ENCODE results near the gene CCNL1.

DNA sequence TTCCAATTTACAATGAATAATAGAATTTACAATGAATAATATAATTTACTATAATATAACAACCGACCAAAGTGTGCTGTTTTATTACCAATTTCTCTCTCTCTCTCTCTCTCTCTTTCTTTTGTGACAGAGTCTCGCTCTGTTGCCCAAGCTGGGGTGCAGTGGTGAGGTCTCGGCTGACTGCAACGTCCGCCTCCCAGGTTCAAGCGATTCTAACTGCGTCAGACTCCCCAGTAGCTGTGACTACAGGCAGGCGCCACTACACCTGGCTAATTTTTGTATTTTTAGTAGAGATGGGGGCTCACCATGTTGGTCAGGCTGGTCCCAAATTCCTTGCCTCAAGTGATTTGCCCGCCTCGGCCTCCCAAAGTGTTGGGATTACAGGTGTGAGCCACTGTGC lies 17.0 kb upstream of the CCNL1 start:
- TF ChIP-seq, protein P1, sequence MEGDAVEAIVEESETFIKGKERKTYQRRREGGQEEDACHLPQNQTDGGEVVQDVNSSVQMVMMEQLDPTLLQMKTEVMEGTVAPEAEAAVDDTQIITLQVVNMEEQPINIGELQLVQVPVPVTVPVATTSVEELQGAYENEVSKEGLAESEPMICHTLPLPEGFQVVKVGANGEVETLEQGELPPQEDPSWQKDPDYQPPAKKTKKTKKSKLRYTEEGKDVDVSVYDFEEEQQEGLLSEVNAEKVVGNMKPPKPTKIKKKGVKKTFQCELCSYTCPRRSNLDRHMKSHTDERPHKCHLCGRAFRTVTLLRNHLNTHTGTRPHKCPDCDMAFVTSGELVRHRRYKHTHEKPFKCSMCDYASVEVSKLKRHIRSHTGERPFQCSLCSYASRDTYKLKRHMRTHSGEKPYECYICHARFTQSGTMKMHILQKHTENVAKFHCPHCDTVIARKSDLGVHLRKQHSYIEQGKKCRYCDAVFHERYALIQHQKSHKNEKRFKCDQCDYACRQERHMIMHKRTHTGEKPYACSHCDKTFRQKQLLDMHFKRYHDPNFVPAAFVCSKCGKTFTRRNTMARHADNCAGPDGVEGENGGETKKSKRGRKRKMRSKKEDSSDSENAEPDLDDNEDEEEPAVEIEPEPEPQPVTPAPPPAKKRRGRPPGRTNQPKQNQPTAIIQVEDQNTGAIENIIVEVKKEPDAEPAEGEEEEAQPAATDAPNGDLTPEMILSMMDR (IDR thresholded peaks at IDR 0.05) = no peak
- TF ChIP-seq POLR2AphosphoS5 (IDR thresholded peaks at IDR 0.05; ENCODE audit: low read depth, low read length) (no peak), SIN3A (IDR thresholded peaks at IDR 0.05; ENCODE audit: borderline replicate concordance, insufficient read depth, low read depth, low read length) (no peak)
- TF ChIP-seq, protein P2, sequence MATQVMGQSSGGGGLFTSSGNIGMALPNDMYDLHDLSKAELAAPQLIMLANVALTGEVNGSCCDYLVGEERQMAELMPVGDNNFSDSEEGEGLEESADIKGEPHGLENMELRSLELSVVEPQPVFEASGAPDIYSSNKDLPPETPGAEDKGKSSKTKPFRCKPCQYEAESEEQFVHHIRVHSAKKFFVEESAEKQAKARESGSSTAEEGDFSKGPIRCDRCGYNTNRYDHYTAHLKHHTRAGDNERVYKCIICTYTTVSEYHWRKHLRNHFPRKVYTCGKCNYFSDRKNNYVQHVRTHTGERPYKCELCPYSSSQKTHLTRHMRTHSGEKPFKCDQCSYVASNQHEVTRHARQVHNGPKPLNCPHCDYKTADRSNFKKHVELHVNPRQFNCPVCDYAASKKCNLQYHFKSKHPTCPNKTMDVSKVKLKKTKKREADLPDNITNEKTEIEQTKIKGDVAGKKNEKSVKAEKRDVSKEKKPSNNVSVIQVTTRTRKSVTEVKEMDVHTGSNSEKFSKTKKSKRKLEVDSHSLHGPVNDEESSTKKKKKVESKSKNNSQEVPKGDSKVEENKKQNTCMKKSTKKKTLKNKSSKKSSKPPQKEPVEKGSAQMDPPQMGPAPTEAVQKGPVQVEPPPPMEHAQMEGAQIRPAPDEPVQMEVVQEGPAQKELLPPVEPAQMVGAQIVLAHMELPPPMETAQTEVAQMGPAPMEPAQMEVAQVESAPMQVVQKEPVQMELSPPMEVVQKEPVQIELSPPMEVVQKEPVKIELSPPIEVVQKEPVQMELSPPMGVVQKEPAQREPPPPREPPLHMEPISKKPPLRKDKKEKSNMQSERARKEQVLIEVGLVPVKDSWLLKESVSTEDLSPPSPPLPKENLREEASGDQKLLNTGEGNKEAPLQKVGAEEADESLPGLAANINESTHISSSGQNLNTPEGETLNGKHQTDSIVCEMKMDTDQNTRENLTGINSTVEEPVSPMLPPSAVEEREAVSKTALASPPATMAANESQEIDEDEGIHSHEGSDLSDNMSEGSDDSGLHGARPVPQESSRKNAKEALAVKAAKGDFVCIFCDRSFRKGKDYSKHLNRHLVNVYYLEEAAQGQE (IDR thresholded peaks at IDR 0.05; ENCODE audit: insufficient read depth in 1 of 2, low read depth in 2 of 2, low read length in 1 of 2) = no peak

Data from Panc1 (cell line).